SK-N-MC (cell line): Measurements from ENCODE around the gene TRIM9.

ENCODE experiments used
- EZH2 ChIP-seq: fragments of 200-600 bp; sonication (generic); IDR thresholded peaks from one replicate; pipeline ENCODE4 v1.6.1; 2017; ENCODE audit warnings: antibody characterized with exemption
- FOXP2 ChIP-seq: optimal IDR thresholded peaks from 2 replicates; pipeline ENCODE3; 2011; ENCODE audit warnings: mild to moderate bottlenecking, moderate library complexity; ENCODE audit not compliant: insufficient read depth; ENCODE audit errors: extremely low read length, control extremely low read depth
- POLR2AphosphoS5 ChIP-seq: IDR thresholded peaks from 2 replicates; pipeline ENCODE4 v1.6.1; 2012; ENCODE audit warnings: mild to moderate bottlenecking, low read depth, low read length, borderline replicate concordance

GRCh38 chr14:51129130-51129529, 34.2 kb upstream of the TRIM9 start:
- TF ChIP-seq POLR2AphosphoS5: no peak
- TF ChIP-seq FOXP2: no peak
- TF ChIP-seq EZH2: no peak
